Dermis blood vessel endothelial cell (primary cell): ENCODE data around the gene SOWAHD. TPM values are rescaled to one million over a fixed set of nuclear protein-coding genes. Genes with fewer than 3 reads are reported as not detected.
"Not testable (repeated sequence)": the region's sequence is repeated elsewhere in the genome, so short reads cannot be mapped to it uniquely, and the experiment has no call there.

Experiments
- DNase-seq: peaks from one replicate; pipeline ENCODE4 v3.0.0; 2010
- total RNA-seq: library from RNA; depleted of rRNA; stranded (reverse); fragments of >200 nt; gene quantifications from 2 replicates; pipeline ENCODE4 v1.2.3, GENCODE V29; 2014

The SOWAHD gene, protein sequence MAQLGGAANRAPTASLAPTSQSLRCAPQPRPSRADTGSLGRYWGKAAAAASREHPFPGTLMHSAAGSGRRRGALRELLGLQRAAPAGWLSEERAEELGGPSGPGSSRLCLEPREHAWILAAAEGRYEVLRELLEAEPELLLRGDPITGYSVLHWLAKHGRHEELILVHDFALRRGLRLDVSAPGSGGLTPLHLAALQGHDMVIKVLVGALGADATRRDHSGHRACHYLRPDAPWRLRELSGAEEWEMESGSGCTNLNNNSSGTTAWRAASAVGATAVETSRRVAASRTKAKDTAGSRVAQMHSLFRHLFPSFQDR
- 0.05 TPM in 1 of 2 replicates, not detected in the other for total RNA-seq

DNA sequence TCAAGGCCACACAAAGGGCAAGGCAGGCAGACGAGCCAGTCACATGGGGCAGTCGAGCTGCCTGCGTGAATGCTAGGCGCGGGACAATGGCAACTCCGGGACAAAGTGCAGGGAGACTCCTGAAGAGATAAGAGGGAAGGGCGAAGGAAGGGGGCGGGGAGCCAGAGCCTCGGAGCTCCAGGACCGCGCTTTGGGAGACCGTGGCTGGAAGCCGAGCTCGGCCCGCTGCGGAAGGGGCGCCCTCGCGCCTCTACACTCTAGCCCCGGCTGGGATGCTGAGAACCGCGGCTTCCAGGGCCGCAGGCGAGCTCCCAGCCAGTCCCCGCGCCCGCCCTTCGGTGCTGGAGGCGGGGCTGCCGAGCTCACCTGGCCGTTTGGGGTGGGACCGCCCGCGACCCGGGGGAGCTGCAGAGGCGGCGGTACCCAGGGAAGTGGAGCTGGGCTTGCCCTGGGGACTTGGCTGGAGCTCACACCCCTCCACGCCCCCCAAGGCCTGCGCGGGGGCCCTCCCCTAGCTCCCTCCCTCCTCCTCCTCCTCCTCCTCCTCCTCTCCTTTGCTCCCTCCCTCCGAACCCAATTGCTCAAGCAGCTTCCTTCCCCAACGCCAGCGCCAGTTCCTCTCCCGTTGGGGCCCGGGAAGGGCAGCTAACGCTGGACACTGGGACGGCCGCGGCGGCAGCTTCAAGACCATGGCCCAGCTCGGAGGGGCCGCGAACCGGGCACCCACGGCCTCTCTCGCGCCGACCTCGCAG lies at the start of gene SOWAHD:
TSS of gene SOWAHD (plus strand) at position 610 of the 752 bp plus-strand sequence. CDS start at position 690, 80 bp downstream.
- peak; percentile 3 for DNase-seq

DNA sequence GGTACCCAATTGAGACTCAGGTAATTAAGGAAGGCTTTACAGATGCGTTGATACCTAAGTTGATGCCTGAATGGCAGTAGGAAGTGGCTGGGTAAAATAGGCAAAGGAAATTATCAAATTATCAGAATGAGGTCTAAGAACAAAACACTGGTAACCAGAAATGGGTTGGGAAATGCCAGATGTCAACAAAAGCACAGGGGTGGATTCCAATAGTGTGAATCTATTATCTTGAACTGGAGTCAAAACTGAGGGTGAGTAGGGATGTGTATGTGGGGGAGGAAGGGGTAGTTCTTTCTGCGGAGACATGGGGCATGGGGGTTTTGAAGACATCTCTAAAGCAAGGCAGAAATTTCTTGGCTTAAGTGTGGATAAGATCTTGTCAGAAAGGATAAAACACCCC lies 49.5 kb upstream of the SOWAHD start:
- DNase-seq: no peak

DNA sequence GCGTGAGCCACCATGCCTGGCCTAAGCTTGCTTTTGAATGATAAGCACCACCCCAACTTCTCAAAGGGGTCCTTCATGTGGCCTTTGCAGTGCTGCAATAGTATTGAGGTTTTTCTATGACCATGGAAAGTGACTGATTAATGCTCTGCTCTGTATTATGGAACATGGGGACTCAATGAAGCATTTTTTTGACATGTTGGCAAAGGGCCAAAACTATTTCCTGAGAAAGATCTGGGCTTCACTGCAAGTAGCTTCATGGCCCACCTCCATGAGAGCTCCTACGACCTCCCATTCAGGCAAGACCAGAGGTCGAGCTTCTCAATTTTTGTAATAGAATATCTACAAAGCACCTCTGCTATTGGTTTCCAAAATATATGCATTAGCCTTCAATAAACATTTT lies 48.8 kb upstream of the SOWAHD start:
- DNase-seq: no peak

DNA sequence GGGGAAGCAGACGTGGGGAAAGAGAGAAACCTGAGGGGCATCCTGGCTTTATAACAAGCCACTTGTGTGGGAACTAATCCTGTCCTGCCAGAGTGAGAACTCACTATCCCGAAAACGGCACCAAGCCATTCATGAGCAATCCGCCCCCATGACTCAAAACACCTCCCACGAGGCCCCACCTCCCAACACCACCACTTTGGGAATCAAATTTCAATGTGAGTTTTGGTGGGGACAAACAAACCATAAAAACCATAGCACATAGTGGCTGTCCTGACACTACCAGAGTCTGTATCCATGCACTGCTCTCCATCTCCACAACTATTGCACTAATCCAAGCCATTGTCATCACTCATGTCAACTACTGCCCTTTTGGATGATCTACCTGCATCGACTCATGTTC lies 36.9 kb upstream of the SOWAHD start:
- DNase-seq: no peak

DNA sequence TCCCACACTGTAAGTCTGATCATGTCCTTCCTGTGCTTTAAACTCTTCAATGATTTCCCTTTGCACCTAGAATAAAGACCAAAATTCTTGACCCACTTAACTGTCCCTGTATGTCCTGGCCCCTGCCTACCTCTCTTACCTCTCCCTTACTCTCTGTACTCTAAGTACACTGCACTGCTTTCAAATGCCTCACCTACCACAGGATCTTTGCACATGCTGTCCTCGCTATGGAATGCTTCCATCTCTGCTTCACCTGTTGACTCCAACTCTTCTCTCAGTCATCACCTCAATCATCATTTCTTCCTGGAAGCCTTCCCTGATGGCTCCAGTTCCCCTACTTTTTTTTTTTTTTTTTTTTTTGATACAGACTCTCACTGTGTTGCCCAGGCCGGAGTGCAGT lies 36.5 kb upstream of the SOWAHD start:
- DNase-seq: no peak

DNA sequence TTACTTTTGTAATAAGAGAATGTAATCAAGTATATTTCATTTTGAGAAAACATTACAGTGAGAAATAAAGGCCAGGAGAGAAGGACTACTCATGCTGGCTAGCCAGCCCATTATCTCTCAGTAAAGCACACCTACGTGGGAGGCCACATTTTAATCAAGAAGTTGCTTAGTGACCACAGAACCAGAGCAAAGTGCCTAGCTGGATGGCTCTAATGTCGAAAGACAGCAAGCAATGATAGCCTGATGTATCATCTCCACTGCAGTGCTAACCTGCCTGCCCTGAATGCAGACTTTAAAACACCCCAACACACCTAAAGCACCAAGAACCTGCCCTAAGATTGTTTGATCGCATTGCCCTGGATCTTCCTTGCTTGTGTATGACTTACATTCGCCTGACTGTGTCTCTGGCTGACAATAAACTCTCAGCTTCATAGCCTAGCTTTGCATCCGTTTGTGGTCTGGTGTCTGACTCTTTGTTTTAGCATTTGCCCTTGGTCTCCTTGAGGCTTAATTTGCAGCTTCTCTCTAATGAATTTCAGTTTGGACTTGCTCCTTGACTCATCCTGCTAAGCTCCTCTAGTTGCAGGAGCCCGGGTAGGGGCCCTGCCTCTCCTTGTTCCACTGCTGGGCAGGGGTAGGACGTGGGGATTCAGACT lies 31.4 kb upstream of the SOWAHD start:
- no peak for DNase-seq

DNA sequence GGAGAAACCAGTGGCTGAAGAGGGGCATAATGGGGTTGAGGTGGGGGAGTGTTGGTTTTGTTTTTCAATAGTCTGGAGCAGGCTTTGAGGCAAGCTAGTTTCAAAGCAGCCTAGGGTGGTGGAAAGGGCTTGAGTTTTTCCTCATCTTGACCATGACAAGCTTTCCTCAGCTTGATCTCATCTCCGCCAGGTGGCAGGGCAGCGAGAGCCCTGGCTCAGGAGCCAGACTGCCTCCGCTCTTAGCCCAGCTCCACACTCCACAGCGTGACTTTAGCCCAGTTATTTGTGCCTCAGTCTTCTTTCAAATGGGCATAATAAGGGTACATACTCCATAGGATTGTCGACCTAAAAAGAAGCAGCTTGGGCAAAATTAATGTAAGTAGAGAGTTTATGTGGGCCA lies 29.9 kb upstream of the SOWAHD start:
- no peak for DNase-seq

DNA sequence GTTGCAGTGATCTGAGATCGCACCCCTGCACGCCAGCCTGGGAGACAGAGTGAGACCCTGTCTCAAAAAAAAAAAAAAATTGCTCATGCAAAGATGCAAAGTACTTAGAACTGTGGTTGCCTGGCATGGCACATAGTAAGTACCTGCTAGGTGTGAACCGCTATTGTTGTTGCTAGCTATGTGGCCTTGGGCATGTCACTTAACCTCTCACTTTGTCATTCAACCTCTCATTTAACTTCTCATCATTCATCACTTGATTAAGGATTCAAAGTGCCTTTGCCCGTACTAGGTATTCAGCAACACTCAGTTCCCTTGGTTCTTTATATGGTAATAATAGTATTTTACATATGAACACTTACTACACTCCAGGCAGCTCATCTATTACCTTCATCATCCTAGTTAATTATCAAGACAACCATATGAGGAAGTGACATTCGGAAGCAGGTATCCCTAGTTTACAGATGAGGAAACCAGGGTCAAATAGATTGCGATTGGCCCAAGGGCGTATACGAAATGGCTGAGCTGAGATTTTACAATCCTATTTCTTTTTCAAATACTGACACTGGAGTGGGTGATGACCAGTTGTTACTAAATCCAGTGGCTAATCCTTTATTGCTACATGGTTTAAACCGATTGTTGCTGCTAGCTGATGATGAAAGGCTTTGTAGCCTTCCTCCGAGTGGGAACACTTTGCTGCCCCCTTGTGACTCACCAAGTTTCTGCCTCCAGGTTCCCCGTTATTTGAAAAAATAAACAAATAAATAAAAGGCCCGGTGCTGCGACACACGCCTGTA lies 28.8 kb upstream of the SOWAHD start:
- DNase-seq: peak; percentile 70

DNA sequence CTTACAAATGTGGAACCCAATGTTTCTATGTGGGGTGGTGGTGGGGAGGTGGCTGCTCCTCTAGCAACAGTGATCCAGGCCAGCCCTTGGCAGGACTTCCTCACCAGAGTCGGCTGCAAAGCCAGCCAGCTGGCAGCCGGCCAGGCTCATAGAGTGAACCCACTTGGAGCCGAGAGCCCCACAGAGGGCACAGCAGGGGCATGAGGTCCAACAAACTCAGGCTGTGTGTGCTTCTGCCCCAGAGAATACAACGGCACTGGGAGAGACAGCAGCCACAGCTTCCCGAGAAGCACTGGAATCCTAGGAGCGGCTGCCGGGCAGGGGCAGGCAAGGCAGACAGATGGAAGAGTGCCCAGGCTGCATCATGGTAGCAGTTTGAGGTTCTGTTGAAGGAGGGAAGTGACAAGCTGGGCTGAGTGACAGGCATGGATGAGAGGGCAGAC lies 23.5 kb upstream of the SOWAHD start:
- peak; percentile 21 for DNase-seq

DNA sequence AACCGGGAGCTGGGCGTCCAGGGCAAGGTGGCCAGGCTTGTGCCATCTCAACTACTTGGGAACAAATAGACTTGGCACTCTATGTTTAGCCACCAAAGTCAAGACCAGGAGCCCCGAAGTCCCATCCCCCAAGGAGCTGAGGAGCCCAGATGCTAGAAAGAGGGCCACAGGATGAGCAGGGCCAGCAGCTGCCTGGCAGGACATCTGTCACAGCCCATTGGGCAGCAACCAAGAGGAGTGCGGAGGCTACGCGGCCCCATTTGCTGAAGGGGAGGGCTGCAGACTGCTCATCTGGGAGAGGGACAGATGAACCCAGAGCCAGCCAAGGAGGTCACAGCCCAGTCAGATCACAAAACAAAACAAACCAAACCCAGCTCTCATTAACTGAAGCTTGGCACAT lies 22.9 kb upstream of the SOWAHD start:
- DNase-seq: no peak

DNA sequence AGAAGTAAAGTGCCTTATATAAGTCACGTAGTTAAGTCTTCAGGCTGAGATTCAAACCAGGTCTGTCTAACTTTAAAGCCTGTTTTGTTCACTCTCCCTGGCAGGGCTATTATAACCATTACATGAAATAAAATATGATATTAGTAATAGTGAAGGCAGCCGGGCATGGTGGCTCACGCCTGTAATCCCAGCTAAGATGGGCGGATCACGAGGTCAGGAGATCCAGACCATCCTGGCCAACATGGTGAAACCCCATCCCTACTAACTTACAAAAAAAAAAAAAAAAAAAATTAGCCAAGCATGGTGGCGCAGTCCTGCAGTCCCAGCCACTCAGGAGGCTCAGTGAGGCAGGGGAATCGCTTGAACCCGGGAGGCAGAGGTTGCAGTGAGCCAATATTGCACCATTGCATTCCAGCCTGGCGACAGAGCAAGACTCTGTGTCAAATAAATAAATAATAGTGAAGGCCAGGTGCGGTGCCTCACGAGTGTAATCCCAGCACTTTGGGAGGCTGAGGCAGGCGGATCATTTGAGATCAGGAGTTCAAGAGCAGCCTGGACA lies 22.1 kb upstream of the SOWAHD start:
- no peak for DNase-seq

DNA sequence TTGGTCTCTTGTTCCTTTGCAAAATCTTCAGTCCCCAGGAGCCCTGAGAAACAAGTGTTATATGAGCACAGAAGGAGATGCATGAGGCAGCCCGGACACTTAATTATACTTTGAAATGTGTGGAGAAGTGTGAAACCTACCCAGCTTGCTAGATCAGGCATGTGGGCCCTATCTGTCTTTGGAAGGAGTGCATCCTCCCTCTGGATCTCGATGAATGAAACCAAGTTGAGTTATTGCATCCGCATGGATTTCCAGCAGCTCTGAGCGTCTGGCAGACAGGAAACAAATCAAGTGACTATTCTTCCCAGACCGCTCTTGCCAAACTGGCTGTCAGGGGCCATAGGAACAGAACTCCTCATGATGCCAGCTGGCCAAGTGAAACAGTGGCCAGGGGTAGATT lies 19.6 kb upstream of the SOWAHD start:
- DNase-seq: peak; percentile 44

DNA sequence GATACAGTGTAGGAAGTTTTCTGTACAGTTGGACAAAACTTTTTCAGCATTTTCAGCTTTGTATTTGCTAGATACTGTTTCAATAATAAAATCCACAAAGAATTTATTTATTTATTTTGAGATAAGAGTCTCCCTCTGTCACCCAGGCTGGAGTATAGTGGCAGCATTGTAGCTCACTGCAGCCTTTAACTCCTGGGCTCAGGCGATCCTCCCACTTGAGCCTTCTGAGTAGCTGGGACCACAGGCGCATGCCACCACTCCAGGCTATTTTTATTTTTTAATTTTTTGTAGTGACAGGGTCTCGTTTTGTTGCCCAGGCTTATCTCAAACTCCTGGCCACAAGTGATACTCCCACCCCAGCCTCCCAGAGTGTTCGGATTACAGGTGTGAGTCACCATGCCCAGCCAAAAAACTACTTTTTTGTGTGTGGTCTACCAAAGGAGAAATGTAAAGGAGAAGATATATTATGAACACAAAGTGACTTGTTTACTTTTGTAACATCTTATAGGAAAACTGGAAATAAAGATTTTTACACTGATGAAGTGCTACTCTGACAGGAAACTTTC lies 13.0 kb upstream of the SOWAHD start:
- no peak for DNase-seq

DNA sequence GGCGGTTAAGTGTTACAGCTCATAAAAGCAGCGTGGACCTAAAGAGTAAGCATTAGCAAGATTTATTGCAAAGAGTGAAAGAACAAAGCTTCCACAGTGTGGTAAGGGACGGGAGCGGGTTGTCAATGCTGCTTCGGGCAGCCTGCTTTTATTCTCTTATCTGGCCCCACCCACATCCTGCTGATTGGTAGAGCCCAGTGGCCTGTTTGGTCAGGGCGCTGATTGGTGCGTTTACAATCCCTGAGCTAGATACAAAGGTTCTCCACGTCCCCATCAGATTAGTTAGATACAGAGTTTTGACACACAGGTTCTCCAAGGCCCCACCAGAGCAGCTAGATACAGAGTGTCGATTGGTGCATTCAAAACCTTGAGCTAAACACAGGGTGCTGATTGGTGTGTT lies 8.3 kb upstream of the SOWAHD start:
- DNase-seq: not testable (repeated sequence)

DNA sequence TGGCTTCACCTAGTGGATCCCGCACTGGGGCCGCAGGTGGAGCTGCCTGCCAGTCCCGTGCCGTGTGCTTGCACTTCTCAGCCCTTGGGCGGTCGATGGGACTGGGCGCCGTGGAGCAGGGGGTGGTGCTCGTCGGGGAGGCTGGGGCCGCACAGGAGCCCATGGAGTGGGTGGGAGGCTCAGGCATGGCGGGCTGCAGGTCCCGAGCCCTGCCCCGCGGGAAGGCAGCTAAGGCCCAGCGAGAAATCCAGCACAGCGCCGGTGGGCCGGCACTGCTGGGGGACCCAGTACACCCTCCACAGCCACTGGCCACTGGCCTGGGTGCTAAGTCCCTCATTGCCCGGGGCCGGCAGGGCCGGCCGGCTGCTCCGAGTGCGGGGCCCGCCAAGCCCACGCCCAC lies 7.6 kb upstream of the SOWAHD start:
- not testable (repeated sequence) for DNase-seq

DNA sequence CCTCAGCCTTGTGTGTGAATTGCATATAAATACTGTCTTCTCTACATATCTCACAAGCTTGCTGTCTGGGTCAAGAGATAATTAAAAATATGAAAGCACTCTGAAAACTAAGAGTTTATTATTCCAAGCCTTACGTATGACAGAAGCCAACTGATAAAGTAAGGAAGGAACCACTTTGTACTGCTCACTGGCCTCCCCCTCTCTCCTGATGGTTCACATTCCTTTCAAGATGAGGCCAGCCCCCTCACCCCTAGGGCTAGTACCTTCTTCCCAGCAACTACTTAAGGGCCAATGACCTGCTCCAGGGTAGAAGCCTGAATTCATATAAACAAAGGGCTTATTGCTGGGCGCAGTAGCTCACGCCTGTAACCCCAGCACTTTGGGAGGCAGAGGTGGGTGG lies 5.4 kb upstream of the SOWAHD start:
- DNase-seq: no peak

DNA sequence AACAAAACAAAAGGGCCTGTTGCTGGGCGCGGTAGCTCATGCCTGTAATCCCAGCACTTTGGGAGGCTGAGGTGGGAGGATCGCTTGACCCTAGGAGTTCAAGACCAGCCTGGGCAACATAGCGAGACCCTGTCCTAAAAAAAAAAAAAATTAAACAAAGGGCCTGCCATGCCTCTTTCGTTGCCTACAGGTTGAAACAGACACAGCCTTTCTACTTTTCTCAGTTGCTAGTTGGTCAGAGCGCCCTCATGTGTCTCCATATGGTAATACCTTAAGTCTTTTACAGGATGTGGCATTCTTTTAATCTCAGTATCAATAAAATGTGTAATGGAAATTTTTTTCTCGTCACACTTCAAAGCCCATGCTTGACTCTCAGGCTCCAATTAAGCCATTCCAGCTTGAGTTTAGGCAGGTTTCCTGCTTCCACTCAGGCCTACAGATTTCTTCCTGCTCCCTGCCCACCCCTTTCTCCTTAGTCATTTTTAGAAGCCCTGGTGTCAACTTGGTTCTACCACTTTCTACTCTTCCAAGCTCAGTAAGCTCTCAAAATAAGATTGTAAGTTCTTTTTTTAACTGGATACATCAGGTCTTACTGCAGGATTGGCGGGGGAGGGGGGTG lies 4.6 kb upstream of the SOWAHD start:
- peak; percentile 67 for DNase-seq

DNA sequence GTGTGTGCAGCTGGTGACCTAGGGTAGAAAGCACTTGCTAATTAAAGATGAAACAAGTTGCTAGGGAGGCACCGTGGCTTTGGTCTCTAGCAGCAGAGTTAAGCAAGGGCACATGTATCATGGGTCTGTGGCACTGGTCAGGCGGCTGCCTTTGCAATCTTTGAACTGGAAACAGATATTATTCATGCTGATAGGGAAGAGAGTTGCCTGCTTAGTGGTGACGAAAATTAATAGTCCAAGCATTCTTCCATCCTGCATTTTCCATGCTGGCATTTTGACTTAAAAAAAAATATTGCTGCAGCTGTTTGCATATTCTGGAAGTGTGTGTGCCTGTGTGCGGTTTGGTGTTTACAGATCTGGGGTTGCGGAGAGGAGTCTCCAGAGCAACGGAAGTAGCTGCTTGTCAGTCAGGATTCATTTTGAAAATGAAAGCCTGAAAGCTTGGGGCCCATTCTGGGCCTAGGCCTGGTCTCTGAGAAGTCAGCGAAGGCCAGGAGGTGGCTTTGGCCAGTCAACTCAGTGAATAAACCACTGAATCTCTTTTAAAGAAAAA lies 2.3 kb upstream of the SOWAHD start:
- DNase-seq: no peak

DNA sequence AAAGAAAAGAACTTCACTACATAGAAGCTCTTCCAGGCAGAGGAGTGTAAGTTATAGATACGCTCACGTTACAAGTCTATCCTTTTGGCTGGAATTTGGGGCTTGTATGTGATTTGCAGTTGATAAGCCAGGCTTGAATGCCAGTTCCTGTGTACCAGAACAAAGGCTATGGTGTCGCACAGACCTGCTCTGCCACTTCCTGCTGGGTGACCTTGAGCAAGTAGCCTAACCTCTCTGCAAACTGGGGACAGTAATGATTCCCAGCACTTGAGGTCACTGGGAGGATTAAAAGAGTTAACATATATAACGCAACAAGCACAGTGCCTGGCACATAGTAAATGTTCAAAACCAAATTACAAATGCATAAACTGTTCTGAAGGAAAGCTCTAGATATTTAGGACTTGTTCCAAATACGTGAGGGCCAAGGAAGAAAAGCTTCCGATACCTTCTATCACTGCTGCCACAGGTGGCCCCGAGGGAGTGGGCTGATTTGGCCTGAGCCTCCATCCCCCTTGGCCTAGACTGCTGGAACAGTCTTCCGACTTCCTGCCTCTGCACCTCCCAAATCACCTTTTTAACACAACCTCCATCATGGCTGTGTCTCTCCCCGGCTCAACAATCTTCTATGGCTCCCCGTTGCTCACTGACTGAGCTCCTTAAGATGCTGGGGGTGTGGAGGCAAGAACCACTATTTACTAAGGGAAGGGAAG lies 1.3 kb upstream of the SOWAHD start:
- DNase-seq: no peak

DNA sequence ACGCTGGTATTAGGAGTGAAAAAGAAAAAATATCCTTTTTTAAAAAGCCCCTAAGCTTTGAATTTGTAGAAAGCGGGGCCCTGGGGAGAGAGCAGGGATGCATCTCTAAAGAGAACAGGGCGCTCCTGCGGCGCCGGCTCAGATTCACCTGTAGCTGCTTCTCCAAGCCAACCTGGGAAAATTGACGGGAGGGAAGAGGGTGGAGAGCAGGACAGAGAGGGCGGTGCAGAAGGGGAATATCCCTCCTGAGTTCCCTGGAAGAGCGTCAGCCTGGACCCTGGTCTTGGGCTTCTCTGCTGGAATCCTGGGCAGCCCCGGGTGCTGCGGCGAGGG lies 776 bp upstream of the SOWAHD start:
- no peak for DNase-seq

DNA sequence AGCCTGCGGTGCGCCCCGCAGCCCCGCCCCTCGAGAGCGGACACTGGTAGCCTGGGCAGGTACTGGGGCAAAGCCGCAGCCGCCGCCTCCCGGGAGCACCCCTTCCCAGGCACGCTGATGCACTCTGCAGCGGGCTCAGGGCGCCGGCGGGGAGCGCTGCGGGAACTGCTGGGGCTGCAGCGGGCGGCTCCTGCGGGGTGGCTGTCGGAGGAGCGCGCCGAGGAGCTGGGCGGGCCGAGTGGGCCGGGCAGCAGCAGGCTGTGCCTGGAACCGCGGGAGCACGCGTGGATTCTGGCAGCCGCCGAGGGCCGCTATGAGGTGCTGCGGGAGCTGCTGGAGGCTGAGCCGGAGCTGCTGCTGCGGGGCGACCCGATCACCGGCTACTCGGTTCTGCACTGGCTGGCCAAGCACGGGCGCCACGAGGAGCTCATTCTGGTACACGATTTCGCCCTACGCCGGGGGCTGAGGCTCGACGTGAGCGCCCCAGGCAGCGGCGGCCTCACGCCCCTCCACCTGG lies 401 bp downstream of the SOWAHD start:
- peak; percentile 10 for DNase-seq
